NOMO-1 (cell line): ENCODE measurements around the gene OR2F1.

Experiments used
- DNase-seq, 2 experiments: peaks; one replicate each; lab custom pipeline; 2025; ENCODE audit not compliant: unreplicated experiment in 2 of 2; lab: John Stamatoyannopoulos, UW

Gene OR2F1, protein sequence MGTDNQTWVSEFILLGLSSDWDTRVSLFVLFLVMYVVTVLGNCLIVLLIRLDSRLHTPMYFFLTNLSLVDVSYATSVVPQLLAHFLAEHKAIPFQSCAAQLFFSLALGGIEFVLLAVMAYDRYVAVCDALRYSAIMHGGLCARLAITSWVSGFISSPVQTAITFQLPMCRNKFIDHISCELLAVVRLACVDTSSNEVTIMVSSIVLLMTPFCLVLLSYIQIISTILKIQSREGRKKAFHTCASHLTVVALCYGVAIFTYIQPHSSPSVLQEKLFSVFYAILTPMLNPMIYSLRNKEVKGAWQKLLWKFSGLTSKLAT

GRCh38 chr7:143954544-143954943, at the start of gene OR2F1:
Gene OR2F1, plus strand, starts transcription at chr7:143954844. Its CDS starts 5,127 bp downstream, at chr7:143959971.
- DNase-seq = no peak

- DNase-seq = no peak
Measured at GRCh38 chr7:143905509-143905908, 49.1 kb upstream of the OR2F1 start.

GRCh38 chr7:143906151-143906550, 48.5 kb upstream of the OR2F1 start:
- no peak for DNase-seq

GRCh38 chr7:143906895-143907294, 47.7 kb upstream of the OR2F1 start:
- DNase-seq = no peak

DNA sequence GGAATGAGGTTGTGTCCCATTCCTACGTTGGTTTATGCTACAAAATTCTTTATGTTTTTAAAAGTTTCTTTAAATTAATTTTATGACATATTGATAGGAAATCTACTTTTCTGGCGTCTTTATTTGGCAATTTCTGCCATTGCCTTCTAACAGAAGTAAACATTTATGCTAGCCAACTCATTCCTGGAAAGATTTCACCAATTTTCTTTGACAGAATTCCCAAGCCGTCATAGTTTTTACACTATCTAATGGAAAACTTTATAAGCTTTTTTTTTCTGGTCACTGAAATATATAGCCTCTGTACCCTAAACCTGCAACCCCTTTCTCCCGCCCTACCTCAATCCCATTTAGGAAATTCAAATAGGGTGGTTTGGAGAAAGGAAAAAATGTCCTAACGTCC, 46.5 kb upstream of the OR2F1 start:
- no peak for DNase-seq

GRCh38 chr7:143909863-143910262, 44.8 kb upstream of the OR2F1 start:
- DNase-seq = no peak

DNA sequence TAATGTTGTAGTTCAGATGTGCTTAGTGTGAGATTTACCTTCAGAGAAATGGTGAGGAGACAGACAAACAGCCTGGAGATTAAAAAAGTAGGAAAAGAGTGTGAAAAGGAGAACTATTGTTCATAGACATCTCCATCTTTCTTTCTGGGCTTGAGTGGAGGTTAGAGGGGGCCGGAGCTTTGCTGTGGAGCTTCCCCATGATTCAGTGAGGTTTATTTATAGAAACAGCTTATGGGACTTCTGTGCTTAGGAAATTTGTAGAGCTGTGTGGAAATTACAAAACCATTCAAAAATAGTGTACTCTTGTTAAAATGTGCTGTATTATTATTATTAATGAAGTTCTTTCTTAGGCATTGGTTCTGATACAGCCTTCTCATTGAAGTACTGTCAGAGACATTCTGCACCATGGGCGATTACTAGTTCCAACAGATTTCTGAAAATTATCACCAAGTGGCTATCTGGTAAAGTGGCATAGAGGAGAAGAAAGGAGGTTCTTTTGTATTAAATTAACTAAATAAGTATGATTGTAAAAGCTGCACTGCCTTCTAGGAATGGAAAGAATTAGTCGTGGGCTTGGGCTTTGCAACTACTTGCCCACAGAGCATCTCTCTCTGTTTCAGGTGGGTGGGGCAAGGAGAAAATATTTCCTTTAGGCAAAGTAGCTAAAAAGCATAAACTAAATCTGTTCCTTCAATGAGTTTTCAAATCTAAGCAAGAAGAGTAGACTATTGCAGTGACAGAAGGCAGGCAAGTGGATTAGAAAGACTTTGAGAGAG, 44.0 kb upstream of the OR2F1 start:
- no peak for DNase-seq

DNA sequence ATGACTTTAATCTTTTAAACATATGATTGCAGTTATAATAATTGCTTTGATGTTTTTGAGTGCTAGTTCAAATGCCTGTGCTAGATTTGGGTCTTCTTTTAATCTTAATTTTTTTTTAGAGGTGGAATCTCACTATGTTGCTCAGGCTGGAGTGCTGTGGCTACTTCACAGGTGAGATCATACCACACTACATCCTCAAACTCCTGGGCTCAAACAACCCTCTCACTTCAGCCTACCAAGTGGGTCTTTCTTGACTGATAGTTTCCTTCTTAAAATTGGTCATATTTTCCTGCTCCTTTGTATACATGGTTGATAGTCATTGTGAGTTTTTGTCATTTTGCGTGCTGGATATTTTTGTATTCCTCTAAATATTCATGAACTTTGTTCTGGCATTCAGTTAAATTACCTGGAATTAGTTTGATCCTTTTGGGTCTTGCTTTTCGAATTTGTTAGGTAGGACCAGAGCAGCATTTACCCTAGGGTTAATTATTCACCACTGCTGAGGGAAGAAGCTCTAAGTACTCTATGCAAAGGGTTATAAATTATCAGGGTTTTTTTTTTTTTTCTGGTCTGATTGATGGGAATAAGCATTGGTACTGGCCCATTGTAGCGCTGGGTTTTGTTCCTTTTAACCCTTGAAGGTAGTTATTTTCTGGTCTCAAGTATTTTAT, 40.6 kb upstream of the OR2F1 start:
- no peak for DNase-seq

GRCh38 chr7:143914938-143915652, 39.5 kb upstream of the OR2F1 start:
- no peak for DNase-seq

DNA sequence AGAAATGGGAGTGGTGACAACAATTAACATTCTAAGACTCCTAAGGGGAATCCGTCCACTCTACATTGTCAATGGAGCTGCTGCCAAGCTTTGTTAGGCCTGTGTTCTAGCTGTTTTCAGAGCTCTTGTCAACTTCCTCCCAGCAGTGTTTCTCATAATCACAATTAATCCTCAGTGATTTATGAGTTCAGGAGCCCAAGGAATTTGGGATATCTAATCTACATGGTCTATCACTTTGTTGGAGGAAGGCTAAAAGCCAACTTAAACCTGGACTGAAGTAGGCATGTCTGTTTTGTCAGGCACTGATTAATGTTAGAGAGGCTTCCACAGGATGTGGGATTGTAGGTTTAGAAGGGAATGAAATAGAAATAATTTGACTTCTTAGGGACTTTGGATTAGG, 29.8 kb upstream of the OR2F1 start:
- no peak for DNase-seq

DNA sequence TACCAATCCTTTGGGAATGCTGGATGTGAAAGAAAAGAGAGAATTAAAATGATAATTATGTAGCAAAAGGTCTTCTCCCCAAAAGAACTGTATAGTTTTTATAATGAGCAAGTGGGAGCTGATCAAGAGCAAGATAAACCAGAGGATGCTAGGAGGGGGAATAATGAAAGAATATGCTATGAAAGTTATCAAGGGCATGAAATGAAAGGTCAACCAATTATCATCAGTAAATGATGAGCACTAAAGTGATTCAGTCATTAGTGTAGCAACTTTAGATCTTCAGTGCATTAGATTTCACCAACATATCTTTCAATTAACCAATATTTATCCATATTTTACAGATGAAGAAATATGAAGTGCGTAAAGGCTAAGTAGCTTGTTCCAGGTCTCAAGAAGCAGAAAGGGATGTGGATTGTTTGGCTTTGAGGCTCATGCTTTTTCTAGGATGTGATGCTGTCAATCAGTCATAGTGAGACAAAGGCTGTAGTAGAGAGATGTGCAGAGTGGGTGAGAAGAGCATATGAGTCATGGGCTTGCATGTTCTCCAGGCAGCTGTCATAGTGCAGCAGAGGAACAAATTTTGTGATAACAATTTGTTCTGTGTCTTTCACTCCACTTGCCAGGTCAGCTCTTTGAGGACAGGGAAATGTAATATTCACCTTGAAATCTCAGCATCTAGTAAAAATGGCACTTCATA, 25.3 kb upstream of the OR2F1 start:
- no peak for DNase-seq

DNA sequence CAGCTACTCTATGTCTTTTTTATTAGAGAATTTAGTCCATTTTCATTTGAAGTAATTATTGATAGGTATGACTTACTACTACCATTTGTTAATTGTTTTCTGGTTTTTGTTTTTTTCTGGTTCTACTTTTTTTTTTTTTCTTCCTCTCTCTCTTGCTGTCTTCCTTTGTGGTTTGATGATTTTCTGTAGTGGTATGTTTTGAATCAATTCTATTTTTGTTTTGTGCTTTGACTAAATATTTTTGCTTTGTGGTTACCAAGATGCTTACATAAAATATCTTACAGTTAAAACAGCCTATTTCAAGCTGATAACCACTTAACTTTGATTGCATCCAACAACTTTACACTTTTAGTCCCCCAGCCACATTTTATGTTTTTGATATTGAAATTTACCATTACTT, 22.9 kb upstream of the OR2F1 start:
- DNase-seq = no peak

GRCh38 chr7:143934526-143935325, 19.9 kb upstream of the OR2F1 start, which contains the start of gene OR2F2:
Gene OR2F2, plus strand, starts transcription at chr7:143935233. Its CDS starts 0 bp downstream, at chr7:143935233.
- no peak for DNase-seq

DNA sequence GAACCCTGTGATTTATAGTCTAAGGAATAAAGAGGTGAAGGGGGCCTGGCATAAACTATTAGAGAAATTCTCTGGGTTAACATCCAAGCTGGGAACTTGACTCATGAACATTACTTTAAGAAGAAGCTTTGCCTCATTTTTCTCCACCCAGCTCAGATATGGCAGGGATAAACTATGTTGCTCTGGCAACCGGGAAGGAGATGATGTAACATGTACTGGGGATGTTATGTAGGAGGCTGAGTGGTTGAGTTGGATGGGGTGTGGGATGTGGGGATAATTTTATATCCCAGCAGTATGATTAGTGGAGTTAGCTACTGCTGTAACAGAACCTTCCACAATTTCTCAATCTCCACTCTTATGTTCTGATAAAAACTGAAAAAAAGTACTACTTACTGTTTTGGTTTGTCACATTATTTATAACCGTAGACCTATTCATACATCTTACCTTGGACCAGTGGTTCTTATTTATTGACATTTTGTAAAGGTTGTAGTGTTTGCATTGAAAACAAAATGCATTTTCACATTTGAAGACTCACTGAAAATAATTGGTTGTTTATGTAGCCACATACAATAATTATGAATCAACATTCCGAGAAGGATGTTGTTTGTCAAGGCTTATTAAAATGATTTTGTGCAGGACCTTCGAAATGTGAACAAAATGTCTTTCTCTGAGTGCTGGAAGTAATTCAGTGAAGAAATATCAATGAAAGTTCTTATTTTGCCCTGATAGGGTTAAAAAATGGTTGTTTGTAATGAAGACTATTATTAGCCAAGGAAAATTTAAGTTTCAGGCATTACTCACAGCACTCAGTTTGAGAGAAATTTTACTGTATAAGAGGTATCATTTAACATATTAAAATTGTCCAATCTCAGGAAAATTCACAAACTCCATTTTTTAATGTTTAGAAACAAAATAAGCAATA, 18.3 kb upstream of the OR2F1 start:
- no peak for DNase-seq

- DNase-seq = no peak
Measured at GRCh38 chr7:143938379-143939243, 16.0 kb upstream of the OR2F1 start.

DNA sequence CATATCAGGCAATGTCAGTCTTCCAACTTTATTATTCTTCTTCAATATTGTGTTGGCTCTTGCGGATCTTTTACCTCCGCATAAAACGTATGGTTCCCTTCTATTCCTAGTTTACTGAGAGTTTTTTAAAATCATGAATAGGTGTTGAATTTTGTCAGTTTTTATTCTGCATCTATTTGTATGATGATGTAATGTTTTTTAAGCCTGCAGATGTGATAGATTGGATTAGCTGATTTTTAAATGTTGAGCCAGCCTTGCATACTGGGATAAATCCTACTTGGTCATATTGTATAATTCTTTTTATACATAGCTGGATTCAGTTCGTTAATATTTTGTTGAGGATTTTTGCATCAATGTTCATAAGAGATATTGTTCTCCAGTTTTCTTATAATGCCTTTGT, 9.2 kb upstream of the OR2F1 start:
- no peak for DNase-seq

DNA sequence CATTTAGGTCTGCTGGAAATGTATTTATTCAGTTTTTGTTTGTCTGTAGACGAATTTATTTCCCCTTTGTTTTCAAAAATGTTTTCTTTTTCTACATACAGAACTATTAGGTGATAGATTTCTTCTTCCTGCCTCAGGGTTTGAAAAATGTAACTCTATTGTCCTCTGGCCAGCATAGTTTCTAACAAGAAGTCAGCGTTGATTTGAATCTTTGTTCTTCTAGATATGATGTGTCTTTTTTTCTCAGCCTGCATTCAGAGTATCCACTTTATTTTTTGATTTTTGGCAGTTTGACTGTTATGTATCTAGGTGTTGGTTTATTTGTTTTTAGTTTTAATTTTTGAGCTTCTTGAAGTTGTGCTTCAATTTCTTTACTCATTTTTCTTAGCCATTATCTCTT, 7.5 kb upstream of the OR2F1 start:
- no peak for DNase-seq

DNA sequence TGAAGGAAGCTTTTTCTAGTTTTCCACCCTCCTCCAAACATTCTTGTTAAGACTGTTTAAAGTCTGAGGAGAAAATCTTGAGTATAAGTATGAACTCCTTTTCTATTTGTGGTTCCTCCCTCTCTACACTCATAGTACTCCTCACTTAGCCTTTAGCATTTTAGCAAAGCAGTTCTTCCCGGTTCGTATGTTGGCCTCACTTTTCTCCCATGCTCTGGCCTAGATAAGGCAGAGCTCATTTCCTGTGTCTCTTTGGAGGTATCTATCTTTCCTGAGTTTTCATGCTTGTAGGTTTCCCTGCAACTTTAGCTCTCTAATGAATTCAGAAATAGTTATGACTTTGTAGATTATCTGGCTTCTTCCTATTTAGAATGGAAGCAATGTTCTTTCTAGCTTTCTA, 5.9 kb upstream of the OR2F1 start:
- DNase-seq = no peak
